Superior temporal gyrus (tissue), 1 donor: Measurements from ENCODE around the gene PLEKHA1.
A peak's percentile ranks its signal among the peaks of the same experiment; 100 is the strongest.

ENCODE experiments used
- DNase-seq: peaks from one replicate; pipeline ENCODE4 v3.0.0-alpha.2; 2016; ENCODE audit errors: extremely low spot score

The PLEKHA1 gene

GRCh38 chr10:122421742-122422141, 47.2 kb downstream of the PLEKHA1 start:
- DNase-seq: no peak

DNA sequence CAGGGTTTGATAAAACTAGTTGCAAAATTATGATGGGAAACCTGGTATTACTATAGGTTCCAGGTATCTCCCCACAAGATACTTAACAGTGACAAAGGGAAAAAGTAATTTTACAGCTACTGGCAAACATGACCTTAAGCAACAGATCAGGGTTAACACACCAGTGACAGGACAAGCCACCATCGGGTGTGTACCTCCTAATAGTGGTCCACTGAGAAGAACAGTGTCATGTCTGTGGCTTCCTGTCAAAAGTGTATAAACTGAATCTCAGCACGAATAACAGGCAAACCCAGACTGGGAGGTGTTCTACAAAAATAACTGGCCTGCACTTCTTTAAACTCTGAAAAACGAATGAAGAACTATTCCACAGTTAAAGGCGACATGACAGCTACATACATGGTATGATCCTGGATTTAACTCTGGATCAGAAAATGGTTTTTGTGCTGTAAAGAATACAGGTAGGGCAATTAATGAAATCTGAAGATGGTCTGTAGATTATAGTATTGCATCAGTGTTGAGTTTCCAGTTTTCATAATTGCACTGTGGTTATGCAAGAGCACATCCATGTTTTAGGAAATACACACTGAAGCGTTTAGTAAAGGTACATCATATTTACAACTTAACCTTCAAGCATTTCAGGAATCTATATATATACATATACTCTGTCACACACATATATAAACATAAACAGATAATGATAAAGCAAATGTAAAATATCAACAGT, 47.9 kb downstream of the PLEKHA1 start:
- no peak for DNase-seq

- no peak for DNase-seq
Measured at GRCh38 chr10:122424059-122424458, 49.6 kb downstream of the PLEKHA1 start.

DNA sequence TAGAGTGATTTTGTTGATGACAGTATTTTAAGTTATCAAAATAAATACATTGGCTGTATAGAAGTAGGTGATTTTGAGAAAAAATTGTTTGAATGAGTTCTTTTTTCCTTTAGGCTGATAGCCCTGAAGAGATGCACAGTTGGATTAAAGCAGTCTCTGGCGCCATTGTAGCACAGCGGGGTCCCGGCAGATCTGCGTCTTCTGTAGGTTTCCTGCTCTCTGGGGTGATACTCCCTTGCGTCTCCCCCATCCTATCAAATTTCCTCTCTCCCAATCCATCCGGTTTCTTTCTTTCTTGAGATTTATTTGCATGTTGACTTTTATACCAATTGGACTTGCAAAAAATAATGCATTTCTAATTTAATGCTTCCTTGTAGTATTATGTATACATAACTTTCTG, 52.3 kb downstream of the PLEKHA1 start:
- no peak for DNase-seq

DNA sequence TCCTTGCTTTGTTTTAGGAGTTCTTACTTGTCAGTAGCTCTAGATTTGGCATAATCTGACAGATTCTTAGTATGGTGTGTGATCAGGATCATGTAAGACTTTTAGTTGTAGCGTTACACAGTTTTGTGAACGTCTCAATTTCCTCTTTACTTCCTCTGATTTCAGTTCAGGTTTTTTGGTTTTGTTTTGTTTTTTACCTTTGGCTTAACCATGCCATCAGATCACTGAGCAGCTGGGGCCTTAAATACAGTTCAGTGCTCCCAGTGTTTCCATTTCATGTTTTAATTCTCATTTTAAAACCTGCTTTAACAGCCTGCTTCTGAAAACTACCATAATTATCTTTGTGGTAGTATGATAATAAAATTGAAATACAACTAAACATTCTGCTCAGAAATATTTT, 52.8 kb downstream of the PLEKHA1 start:
- DNase-seq: no peak

- DNase-seq: peak; percentile 95
Measured at GRCh38 chr10:122435212-122435827, 60.8 kb downstream of the PLEKHA1 start.

DNA sequence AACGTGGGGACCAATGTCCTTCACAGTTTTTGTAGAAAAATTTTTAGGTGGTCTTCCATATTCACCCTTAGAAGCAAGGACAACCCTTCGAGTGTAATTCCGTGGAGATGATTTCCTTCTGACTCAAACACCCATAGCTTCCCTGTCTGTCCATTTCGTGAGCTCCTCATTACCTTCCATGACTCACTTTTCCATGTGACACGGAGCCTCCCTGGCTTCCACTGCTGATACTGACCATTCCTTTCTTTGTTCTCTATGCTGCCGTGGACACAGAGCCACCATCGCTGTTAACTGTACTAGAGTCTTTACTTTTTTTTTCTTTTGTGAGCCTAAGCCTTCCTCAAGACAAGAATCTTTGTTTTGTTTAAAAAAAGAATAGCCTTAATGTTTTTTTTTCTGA, 67.5 kb downstream of the PLEKHA1 start:
- DNase-seq: no peak

- no peak for DNase-seq
Measured at GRCh38 chr10:122445469-122445868, 71.0 kb downstream of the PLEKHA1 start.

DNA sequence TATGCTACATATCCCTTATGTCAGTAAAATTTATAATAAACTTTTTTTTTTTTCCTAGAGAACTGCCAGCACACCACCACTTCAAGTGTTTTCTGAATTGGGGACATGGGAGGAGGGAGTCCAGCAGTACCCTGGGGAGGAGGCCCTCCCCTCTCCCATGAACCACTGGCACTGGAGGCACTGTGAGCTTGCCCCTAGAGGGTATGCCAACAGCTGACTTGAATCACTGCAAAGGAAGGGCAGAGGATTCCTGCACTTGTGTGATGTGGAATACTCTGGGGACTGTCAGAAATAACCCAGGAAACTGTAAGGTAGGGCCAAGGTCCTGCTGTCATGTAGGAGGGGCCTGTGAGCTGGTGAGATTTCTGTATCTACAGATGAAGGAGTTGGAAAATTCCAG, 71.4 kb downstream of the PLEKHA1 start:
- DNase-seq: no peak

GRCh38 chr10:122446668-122447423, 72.3 kb downstream of the PLEKHA1 start:
- no peak for DNase-seq

DNA sequence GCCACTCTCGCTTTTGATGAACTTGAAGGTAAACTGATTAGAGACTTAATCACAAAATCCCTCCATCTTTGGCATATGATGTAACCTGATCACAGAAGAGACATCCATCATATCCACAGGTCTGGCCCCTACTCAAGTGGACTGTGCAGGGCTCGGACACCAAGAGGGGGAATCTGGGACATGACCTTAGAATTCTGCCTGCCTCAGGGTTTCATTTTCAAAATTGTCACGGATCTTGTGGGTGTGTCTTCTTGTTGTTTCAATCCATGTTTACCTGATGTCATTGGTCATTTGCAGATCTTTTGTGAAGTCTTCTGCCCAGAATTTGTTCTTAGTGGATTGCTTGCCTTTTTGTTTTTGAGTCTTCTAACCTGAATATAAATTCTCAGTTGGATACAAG, 74.1 kb downstream of the PLEKHA1 start:
- DNase-seq: no peak

DNA sequence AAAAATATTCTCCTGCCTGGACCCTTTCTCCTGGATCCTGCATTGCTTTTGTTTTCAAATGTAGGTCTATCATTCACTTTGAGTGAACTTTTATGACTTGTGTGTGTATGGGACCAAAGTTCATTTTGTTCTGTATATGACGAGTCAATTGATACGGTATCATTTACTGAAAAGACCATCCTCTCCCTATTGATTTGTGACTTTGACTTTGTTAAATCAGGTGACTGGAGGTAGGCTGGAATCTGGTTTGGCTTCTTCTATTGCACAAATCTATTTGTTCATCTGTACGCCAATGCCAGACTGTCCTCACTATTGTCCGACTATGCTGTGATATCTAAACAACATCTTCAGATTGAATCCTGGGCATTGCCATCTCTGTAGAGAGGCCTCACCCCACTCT, 74.6 kb downstream of the PLEKHA1 start:
- no peak for DNase-seq

GRCh38 chr10:122450353-122450990, 76.0 kb downstream of the PLEKHA1 start:
- DNase-seq: no peak

DNA sequence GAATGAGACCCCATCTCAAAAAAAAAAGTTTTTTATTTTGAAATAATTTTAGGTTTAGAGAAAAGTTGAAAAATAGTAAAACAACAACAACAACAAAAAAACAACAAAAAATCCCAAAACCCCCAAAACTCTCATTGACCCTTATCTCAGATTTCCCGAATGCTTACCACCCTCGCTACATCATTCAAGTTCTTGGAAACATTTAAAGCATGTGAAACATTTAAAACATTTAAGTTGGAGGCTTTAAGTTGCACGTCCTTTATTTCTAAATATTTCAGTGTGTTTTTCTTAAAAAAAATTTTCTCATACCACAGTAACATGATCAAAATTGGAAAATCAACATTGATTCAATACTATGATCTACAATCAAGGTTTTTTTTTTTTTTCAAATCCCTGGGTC, 79.6 kb downstream of the PLEKHA1 start:
- no peak for DNase-seq

GRCh38 chr10:122454603-122455080, 80.1 kb downstream of the PLEKHA1 start, which contains the start of gene ARMS2:
Gene ARMS2, plus strand, starts transcription at chr10:122454653. Its CDS starts 75 bp downstream, at chr10:122454728.
- no peak for DNase-seq

DNA sequence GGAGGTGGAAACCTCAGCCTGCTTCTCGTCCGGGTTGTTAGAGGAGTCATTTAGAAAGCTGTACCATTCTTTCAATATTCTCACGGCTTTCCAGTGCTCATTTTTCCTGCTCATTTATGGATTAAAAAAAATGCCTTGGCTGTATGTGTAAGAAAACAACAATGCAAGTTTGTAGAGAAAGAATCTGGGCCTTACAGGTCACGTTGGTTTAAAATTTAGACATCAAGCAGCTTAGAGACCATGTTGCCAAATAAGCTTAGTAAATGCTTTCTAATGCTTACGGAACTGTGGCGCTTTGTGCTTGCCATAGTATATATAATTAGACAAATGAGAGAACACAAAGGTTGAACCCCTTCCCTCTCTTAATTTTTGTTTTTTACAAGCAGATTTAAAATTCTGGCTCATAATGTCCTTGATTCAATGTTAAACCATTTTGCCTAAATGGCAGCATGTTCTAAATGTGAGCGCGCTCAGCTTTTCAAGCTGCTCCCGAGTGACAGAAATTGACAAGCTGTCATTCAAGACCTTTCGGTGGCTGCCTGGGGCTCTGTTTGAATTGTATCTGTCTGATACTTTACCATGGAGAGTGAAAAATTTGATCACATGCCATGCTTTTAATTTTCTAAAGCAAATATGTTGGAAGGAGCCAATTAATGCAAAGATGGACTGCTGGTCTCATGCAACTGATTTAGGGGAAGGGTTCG, 81.0 kb downstream of the PLEKHA1 start:
- no peak for DNase-seq

DNA sequence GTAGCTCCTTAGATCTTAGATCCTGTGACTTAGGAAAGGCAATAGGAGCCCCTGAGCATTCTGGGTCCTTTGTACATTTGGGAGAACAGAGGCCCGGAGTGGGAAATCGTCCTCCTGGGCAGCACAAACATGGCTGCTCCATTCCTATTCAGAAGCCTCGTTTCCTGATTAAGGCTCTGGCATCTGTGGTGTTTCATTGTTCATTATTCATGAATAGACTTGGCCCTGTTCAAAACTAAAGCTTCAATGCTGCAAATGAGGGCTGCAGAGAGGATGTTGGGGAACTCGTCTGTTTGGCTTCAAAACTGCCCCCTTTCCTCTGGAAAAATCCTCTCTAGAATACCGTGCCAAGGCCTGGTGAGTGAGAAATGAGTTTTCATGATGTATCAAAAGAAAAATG, 83.4 kb downstream of the PLEKHA1 start:
- DNase-seq: peak; percentile 83

- no peak for DNase-seq
Measured at GRCh38 chr10:122458693-122459092, 84.2 kb downstream of the PLEKHA1 start.

DNA sequence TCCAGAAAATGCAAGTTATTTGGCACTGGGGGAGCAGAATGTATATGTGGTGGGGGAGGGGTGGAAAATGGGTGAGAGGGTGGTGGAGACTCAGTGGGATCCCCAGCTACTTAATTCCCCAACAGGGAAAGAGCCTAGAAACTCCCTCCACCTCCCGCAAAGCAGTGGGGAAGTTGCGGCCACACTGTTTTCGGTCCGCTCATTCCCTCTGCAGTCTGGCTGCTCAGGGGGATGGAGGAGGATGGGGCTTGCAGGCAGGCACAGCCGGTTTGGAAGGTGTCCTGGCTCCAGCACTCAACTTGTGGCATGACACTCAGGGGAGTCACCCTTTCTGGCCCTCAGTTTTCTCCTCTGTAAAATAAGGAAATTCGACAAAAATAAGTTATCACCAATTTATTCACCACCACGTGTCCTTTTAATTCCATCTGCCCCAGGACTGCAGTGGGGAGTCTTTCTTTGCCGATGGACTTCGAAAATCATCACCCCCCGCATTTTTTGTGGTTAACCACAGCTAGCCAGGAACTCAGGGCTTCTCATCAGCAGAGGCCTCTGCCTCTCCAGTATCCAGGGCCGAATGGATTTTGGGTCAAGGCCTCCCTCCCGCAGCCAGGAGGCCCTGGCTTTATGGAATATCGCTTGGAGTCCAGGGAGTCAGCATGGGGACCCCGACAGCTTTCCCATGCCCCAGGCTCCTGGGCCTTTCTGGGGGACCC, 85.2 kb downstream of the PLEKHA1 start:
- DNase-seq: no peak

DNA sequence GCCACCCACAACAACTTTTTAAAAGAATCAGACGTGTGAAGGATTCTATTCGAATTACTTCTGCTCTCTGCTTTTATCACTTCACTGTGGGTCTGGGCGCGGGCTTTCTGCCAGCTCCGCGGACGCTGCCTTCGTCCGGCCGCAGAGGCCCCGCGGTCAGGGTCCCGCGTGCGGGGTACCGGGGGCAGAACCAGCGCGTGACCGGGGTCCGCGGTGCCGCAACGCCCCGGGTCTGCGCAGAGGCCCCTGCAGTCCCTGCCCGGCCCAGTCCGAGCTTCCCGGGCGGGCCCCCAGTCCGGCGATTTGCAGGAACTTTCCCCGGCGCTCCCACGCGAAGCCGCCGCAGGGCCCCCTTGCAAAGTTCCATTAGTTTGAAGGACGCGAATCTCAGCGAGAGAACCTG, 86.4 kb downstream of the PLEKHA1 start:
- no peak for DNase-seq

DNA sequence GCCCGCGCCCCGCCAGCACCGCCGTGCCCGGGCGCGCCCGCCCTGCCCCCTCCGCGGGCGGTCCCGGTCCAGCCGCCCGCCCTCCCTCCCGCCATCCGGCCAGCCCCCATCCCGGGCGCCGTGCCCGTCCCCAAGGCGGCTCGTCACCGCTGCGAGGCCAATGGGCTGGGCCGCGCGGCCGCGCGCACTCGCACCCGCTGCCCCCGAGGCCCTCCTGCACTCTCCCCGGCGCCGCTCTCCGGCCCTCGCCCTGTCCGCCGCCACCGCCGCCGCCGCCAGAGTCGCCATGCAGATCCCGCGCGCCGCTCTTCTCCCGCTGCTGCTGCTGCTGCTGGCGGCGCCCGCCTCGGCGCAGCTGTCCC, 86.8 kb downstream of the PLEKHA1 start, which contains the start of gene HTRA1:
HTRA1 (plus strand) TSS at position 187 of the 362 bp plus-strand sequence; CDS start at position 287, 100 bp downstream.
- peak; percentile 87 for DNase-seq
